Measurements from ENCODE around the gene CLCNKA.

DNA sequence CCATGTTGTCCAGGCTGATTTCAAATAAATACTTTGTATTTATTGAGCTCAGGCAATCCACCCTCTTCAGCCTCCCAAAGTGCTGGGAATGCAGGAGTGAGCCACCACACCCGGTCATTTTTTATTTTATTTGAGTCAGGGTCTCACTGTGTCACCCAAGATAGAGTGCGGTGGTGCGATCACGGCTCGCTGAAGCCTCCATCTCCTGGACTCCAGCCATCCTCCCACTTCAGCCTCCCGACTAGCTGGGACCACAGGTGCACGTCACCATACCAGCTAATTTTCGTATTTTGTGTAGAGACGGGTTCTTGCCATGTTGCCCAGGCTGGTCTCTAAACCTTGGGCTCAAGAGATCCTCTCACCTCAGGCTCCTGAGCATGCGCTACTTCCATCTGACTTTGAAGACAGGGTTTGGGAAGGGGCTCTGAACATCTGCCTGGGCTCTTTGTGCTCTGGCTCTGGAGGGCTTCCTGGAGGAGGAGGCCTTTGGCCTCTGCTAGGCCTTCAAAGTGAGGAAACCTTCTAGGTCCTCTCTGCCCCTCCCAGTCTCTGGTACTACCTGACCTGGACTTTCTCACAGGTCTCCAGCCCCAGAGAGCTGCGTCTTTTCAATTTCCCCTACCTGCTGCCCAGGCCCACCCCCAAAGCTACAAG is 9.8 kb upstream of the CLCNKA start:
- TF ChIP-seq, protein P1, sequence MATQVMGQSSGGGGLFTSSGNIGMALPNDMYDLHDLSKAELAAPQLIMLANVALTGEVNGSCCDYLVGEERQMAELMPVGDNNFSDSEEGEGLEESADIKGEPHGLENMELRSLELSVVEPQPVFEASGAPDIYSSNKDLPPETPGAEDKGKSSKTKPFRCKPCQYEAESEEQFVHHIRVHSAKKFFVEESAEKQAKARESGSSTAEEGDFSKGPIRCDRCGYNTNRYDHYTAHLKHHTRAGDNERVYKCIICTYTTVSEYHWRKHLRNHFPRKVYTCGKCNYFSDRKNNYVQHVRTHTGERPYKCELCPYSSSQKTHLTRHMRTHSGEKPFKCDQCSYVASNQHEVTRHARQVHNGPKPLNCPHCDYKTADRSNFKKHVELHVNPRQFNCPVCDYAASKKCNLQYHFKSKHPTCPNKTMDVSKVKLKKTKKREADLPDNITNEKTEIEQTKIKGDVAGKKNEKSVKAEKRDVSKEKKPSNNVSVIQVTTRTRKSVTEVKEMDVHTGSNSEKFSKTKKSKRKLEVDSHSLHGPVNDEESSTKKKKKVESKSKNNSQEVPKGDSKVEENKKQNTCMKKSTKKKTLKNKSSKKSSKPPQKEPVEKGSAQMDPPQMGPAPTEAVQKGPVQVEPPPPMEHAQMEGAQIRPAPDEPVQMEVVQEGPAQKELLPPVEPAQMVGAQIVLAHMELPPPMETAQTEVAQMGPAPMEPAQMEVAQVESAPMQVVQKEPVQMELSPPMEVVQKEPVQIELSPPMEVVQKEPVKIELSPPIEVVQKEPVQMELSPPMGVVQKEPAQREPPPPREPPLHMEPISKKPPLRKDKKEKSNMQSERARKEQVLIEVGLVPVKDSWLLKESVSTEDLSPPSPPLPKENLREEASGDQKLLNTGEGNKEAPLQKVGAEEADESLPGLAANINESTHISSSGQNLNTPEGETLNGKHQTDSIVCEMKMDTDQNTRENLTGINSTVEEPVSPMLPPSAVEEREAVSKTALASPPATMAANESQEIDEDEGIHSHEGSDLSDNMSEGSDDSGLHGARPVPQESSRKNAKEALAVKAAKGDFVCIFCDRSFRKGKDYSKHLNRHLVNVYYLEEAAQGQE (IDR thresholded peaks at IDR 0.05; ENCODE audit: insufficient read depth in 1 of 2, low read depth in 2 of 2, low read length in 2 of 2): no peak
- TF ChIP-seq TAF1 (IDR thresholded peaks at IDR 0.05; ENCODE audit: borderline replicate concordance, insufficient read depth, low read length) (no peak), SIN3A (IDR thresholded peaks at IDR 0.05; ENCODE audit: borderline replicate concordance, insufficient read depth, low read length) (no peak), POLR2AphosphoS5 (IDR thresholded peaks at IDR 0.05; ENCODE audit: low read depth, low read length) (no peak)
